CD14-positive monocyte (primary cell): Measurements from ENCODE around the gene NBEA. TPM values are rescaled to one million over a fixed set of nuclear protein-coding genes. Genes with fewer than 3 reads are reported as not detected.

Experiments used
- DNase-seq, 3 donors: peaks; one replicate each; pipeline ENCODE4 v3.0.0-alpha.2; 2011 to 2022
- H2AFZ ChIP-seq: 2 replicates; pipeline ENCODE4 v1.6.0; 2012; ENCODE audit warnings: mild to moderate bottlenecking, low read depth, low read length, inconsistent platforms; ENCODE audit not compliant: insufficient read depth, poor library complexity, severe bottlenecking
- H3K27ac ChIP-seq, 2 donors: 1 replicate in 1 of 2; 2 replicates in 1 of 2; pipeline ENCODE4 v1.5.1; 2012 to 2013; ENCODE audit warnings: low read length in 2 of 2, control low read depth in 1 of 2, inconsistent platforms in 1 of 2, low read depth in 1 of 2, mild to moderate bottlenecking in 1 of 2
- H3K27me3 ChIP-seq, 2 donors: one replicate each; pipeline versions ENCODE4 v1.6.0 to v1.6.1; 2011 to 2013; ENCODE audit warnings: low read length in 2 of 2; ENCODE audit not compliant: control insufficient read depth in 2 of 2, insufficient read depth in 2 of 2
- H3K36me3 ChIP-seq, 2 donors: replicated peaks in 1 of 2; 1 replicate in 1 of 2; 2 replicates in 1 of 2; pipeline versions ENCODE4 v1.5.1 to v1.6.1; 2012 to 2013; ENCODE audit warnings: low read length in 2 of 2, control low read depth in 1 of 2, inconsistent platforms in 1 of 2, mild to moderate bottlenecking in 1 of 2; ENCODE audit not compliant: insufficient read depth in 2 of 2, control insufficient read depth in 1 of 2
- H3K4me1 ChIP-seq, 2 donors: 1 replicate in 1 of 2; 2 replicates in 1 of 2; pipeline versions ENCODE4 v1.5.1 to v1.6.1; 2012 to 2013; ENCODE audit warnings: low read length in 2 of 2, control low read depth in 1 of 2, inconsistent platforms in 1 of 2, mild to moderate bottlenecking in 1 of 2, moderate library complexity in 1 of 2; ENCODE audit not compliant: insufficient read depth in 2 of 2, control insufficient read depth in 1 of 2
- H3K4me2 ChIP-seq: replicated peaks from 2 replicates; pipeline ENCODE3; 2012; ENCODE audit warnings: low read length, moderate library complexity, mild to moderate bottlenecking; ENCODE audit not compliant: poor library complexity, severe bottlenecking; ENCODE audit errors: extremely low read depth
- H3K4me3 ChIP-seq, 3 experiments: fragments of 200-600 bp in 1 of 3; sonication (generic) in 1 of 3; replicated peaks in 1 of 3; 1 replicate in 2 of 3; 2 replicates in 1 of 3; pipeline ENCODE4 v1.5.1; 2011 to 2013; ENCODE audit warnings: low read length in 3 of 3, mild to moderate bottlenecking in 3 of 3, control low read depth in 2 of 3, low read depth in 2 of 3, inconsistent platforms in 1 of 3, moderate library complexity in 1 of 3
- H3K79me2 ChIP-seq: 2 replicates; pipeline ENCODE4 v1.6.0; 2012; ENCODE audit warnings: mild to moderate bottlenecking, control low read depth, inconsistent platforms, low read length, moderate library complexity; ENCODE audit not compliant: insufficient read depth
- H3K9ac ChIP-seq: 2 replicates; pipeline ENCODE4 v1.6.0; 2017; ENCODE audit warnings: low read length, mild to moderate bottlenecking; ENCODE audit not compliant: insufficient read depth, poor library complexity, severe bottlenecking
- H3K9me3 ChIP-seq, 2 donors: replicated peaks in 1 of 2; 1 replicate in 1 of 2; 2 replicates in 1 of 2; pipeline versions ENCODE4 v1.5.1 to v1.6.1; 2012 to 2013; ENCODE audit warnings: low read length in 2 of 2, control low read depth in 1 of 2; ENCODE audit not compliant: control insufficient read depth in 1 of 2, insufficient read depth in 1 of 2
- H4K20me1 ChIP-seq: 2 replicates; pipeline ENCODE4 v1.6.0; 2012; ENCODE audit warnings: mild to moderate bottlenecking, low read length, control low read depth, moderate library complexity; ENCODE audit not compliant: insufficient read depth
- H3K27ac Mint-ChIP-seq, 7 donors: one replicate each; pipeline ENCODE4 v1.8.0; 2020; ENCODE audit warnings: mild to moderate bottlenecking in 7 of 7, mixed read lengths in 7 of 7, moderate library complexity in 6 of 7, inconsistent platforms in 2 of 7
- H3K27me3 Mint-ChIP-seq, 3 donors: one replicate each; pipeline ENCODE4 v1.8.0; 2021 to 2022; ENCODE audit warnings: low read depth in 3 of 3, mild to moderate bottlenecking in 3 of 3, mixed read lengths in 3 of 3, moderate library complexity in 3 of 3, inconsistent platforms in 1 of 3
- H3K36me3 Mint-ChIP-seq, 2 donors: one replicate each; pipeline ENCODE4 v1.8.0; 2020; ENCODE audit warnings: mixed read lengths in 2 of 2, inconsistent platforms in 1 of 2, mild to moderate bottlenecking in 1 of 2
- H3K4me1 Mint-ChIP-seq: one replicate; pipeline ENCODE4 v1.8.0; 2020; ENCODE audit warnings: mild to moderate bottlenecking, mixed read lengths
- H3K4me3 Mint-ChIP-seq, 2 donors: one replicate each; pipeline ENCODE4 v1.8.0; 2020; ENCODE audit warnings: mild to moderate bottlenecking in 2 of 2, mixed read lengths in 2 of 2, moderate library complexity in 1 of 2
- H3K9me3 Mint-ChIP-seq, 7 donors: one replicate each; pipeline ENCODE4 v1.8.0; 2020 to 2022; ENCODE audit warnings: mixed read lengths in 7 of 7, mild to moderate bottlenecking in 6 of 7, moderate library complexity in 6 of 7, inconsistent platforms in 2 of 7
- CTCF ChIP-seq: fragments of 200-600 bp; IDR thresholded peaks from one replicate; pipeline ENCODE4 v1.8.0; 2022; ENCODE audit warnings: antibody characterized with exemption, mild to moderate bottlenecking
- WGBS: methylation state at CpG from one replicate; pipeline ENCODE4 v1.1.5; 2013; ENCODE audit warnings: missing lambda C conversion rate; ENCODE audit not compliant: insufficient coverage; 5-methylcytosine and 5-hydroxymethylcytosine counted together
- intact Hi-C, 2 donors: fragments of 100-400 bp; cut with micrococcal nuclease; formaldehyde crosslinking; loops; one replicate each; pipeline versions ENCODE4 v1.15.0 to v1.15.1; 2023
- polyA plus RNA-seq, 3 donors: library from polyadenylated mRNA; depleted of rRNA in 1 of 3; unstranded in 2 of 3; stranded (reverse) in 1 of 3; fragments of 300-500 nt in 2 of 3; fragments of >200 nt in 1 of 3; fragmentation: Illumina TruSeq in 2 of 3; gene quantifications; 1 replicate in 2 of 3; 2 replicates in 1 of 3; pipeline ENCODE4 v1.2.3, GENCODE V29; 2012 to 2021

Gene NBEA
- polyA plus RNA-seq, 3 donors: 0.03 to 0.23 (median 0.08) TPM

GRCh38 chr13:35531526-35531925, 589.5 kb downstream of the NBEA start:
- H3K27ac ChIP-seq: no peak overlapping the region
- H3K4me2 ChIP-seq: no peak overlapping the region
- no peaks in the 10 kb centered on the region for H3K79me2 ChIP-seq
- peaks cover 0 to 6% of the 10 kb centered on the region in 2 donors for H3K9me3 ChIP-seq
- DNase-seq: no peak
- no peak overlapping the region for H3K4me3 ChIP-seq
- Mint-ChIP-seq H3K9me3 (peaks cover 0 to 4% (median 2%) of the 10 kb centered on the region in 7 donors), H3K4me3 (no peak overlapping the region), H3K27me3 (peaks cover 0 to 2% (median 0%) of the 10 kb centered on the region in 3 donors), H3K4me1 (no peaks in the 10 kb centered on the region), H3K27ac (no peak overlapping the region), H3K36me3 (no peaks in the 10 kb centered on the region)
- H3K9ac ChIP-seq: no peak overlapping the region
- intact Hi-C loops: no loop called here
- no CpG with 5 or more reads among the region's 1 CpG for WGBS
- TF ChIP-seq CTCF: no peak
- H3K4me1 ChIP-seq: no peaks in the 10 kb centered on the region
- H3K36me3 ChIP-seq: no peaks in the 10 kb centered on the region
- H4K20me1 ChIP-seq: no peaks in the 10 kb centered on the region
- no peak overlapping the region for H2AFZ ChIP-seq
- H3K27me3 ChIP-seq: no peaks in the 10 kb centered on the region

- Mint-ChIP-seq H3K27me3 (no peaks in the 10 kb centered on the region), H3K36me3 (no peaks in the 10 kb centered on the region), H3K9me3 (peaks cover 0 to 2% (median 0%) of the 10 kb centered on the region in 7 donors), H3K4me1 (no peaks in the 10 kb centered on the region), H3K27ac (peak overlapping the region in 1 of 7 donors; percentile 10), H3K4me3 (no peak overlapping the region)
- Histone ChIP-seq H3K36me3 (no peaks in the 10 kb centered on the region), H3K79me2 (no peaks in the 10 kb centered on the region), H3K27me3 (no peaks in the 10 kb centered on the region), H3K4me2 (no peak overlapping the region), H4K20me1 (no peaks in the 10 kb centered on the region), H3K4me1 (no peaks in the 10 kb centered on the region), H3K4me3 (no peak overlapping the region), H2AFZ (no peak overlapping the region), H3K9ac (no peak overlapping the region), H3K27ac (no peak overlapping the region), H3K9me3 (no peaks in the 10 kb centered on the region)
- TF ChIP-seq CTCF: no peak
- WGBS: 100% methylated on average over 1 of the region's 1 CpG
- no peak for DNase-seq
- intact Hi-C loops: no loop called here
Measured at GRCh38 chr13:35534343-35534742, 592.3 kb downstream of the NBEA start.
